Measurements from ENCODE around the gene RAP1GDS1.

- TF ChIP-seq POLR2A (IDR thresholded peaks at IDR 0.05; ENCODE audit: low read length) = no peak
- TF ChIP-seq GATA1 (IDR thresholded peaks at IDR 0.05; ENCODE audit: low read depth, low read length) = no peak
Observed at GRCh38 chr4:98310867-98311266, 49.7 kb downstream of the RAP1GDS1 start.
